HG03457 (cell line): ENCODE measurements around the gene RAPGEF6.
"Not testable (repeated sequence)": the region's sequence is repeated elsewhere in the genome, so short reads cannot be mapped to it uniquely, and the experiment has no call there.

ENCODE experiments used
- ATAC-seq: cut with Tn5 transposase; IDR thresholded peaks from one replicate; pipeline ENCODE4 v1.9.1; 2021; ENCODE audit warnings: moderate number of reproducible peaks; ENCODE audit not compliant: unreplicated experiment

RAPGEF6 gene, protein sequence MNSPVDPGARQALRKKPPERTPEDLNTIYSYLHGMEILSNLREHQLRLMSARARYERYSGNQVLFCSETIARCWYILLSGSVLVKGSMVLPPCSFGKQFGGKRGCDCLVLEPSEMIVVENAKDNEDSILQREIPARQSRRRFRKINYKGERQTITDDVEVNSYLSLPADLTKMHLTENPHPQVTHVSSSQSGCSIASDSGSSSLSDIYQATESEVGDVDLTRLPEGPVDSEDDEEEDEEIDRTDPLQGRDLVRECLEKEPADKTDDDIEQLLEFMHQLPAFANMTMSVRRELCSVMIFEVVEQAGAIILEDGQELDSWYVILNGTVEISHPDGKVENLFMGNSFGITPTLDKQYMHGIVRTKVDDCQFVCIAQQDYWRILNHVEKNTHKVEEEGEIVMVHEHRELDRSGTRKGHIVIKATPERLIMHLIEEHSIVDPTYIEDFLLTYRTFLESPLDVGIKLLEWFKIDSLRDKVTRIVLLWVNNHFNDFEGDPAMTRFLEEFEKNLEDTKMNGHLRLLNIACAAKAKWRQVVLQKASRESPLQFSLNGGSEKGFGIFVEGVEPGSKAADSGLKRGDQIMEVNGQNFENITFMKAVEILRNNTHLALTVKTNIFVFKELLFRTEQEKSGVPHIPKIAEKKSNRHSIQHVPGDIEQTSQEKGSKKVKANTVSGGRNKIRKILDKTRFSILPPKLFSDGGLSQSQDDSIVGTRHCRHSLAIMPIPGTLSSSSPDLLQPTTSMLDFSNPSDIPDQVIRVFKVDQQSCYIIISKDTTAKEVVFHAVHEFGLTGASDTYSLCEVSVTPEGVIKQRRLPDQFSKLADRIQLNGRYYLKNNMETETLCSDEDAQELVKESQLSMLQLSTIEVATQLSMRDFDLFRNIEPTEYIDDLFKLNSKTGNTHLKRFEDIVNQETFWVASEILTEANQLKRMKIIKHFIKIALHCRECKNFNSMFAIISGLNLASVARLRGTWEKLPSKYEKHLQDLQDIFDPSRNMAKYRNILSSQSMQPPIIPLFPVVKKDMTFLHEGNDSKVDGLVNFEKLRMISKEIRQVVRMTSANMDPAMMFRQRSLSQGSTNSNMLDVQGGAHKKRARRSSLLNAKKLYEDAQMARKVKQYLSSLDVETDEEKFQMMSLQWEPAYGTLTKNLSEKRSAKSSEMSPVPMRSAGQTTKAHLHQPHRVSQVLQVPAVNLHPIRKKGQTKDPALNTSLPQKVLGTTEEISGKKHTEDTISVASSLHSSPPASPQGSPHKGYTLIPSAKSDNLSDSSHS (N-terminal part only)

DNA sequence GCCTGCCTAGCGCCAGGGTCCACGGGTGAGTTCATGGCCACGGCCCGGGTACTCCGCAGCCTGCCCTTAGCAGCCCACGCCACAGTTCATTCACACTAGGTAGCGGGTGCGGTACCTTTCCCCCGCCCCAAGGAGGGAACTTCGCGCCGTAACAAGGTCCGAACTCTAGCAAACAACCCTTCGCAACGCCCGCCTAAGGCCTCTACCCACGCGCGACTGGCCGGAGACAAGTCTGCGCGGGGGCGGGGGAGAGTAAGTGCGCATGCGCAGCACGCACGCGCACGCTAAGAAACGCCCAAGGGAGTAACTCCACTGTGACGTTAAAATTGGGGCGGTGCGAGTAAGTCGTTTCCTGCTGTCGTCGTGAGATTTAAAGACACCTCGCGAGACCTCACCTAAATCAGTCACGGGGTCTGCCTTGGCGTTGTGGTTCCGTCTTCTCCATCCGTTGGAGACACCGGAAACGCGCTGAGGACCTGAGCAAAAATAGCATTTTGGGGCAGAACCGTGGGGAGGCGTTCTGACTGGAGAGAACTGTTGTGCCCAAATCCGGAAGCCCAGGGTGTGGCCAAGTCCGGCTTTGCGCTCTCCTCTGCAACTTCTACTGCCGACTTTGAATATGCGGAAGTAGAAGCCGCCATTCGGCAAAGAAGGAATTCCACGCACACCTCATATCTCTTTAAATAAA is at the start of gene RAPGEF6:
RAPGEF6 (minus strand) TSS at position 234 of the 688 bp plus-strand sequence; CDS start at position 35, 199 bp downstream.
- ATAC-seq, result peak; percentile 90

DNA sequence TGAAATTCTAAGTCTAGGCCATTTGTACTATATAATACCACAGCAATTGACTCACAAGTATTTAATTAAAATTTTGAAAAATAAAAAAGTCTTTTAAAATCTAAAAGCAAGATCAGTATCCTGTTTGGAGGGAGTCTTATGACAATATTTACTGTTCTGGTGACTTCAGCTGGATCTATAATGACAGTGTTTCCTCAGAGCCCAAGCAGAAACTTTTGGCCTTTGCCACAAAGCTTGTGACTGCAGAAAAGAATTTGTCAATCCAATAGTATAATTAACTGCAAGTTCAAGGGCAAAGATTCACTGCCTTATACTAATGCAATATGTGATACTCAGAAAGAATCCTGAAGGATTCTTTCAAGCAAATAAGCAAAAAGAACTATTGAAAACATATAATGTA is 49.6 kb upstream of the RAPGEF6 start:
- ATAC-seq, result no peak

DNA sequence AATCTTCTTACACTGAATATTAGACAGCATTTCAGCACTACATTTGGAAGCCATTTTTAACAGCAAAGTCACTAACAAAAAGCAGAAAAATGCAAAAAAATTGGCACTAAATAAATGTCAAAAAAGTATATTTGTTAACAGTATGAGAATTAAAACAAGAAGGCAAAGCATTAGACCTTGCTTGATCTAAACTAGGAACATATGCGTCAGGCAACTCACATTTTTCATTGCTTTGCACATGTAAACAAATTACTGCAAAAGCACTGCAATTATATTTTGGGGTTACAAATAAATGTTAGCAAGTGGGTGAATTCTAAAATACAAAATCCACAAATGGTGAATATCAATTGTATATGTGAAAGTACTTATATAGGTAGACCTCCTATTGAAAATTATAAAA is 49.0 kb upstream of the RAPGEF6 start:
- no peak for ATAC-seq

DNA sequence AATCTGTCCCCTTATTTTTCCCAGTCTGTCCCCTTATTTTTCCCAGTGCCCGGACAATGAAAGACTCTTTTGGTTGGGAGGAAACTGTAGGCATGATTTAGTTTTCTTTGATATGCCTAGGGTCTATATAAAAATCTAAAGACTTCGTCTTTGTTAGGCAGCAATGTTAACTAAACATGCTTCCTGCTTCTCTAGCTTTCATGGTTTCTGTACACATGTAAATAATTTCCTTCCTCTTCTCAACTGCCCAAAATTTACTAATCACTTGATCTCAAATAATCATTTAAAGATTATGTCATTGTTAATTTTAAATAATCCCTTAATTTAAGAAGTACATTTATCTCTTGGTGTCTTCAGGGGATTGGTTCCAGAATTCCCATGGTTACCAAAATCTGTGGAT is 47.8 kb upstream of the RAPGEF6 start:
- no peak for ATAC-seq

DNA sequence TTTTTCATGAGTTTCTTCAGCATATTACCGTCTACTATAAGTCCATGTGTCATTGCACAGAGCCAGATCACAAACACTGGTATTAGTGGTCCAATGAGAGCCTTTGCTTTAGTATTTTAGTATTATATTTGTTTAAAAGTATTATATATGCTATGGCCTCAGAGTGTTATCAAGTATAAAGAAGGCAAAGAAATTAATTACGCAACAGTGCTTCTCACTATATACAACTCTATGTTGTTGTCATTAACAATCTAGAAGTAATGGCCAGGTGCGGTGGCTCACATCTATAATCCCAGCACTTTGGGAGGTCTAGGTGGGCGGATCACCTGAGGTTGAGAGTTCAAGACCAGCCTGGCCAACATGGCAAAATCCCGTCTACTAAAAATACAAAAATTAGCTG is 47.1 kb upstream of the RAPGEF6 start:
- ATAC-seq, result no peak

DNA sequence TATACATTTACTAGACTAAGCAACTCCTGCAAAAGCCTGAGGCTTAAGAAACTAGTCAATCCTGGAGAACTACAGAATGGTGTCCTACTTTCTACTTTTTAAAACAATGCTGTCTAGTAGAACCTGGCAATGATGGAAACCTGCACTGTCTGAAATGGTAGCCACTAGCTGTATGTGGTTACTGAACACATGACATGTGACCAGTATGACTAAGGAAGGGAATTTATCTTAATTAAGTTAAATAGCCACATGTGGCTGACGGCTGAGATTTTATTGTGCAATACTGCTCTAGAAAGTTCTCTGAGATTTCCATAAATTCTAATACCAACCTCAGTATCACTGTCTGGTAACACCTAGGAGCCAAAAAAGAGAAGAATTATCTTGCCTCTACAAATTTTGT is 44.9 kb upstream of the RAPGEF6 start:
- no peak for ATAC-seq

DNA sequence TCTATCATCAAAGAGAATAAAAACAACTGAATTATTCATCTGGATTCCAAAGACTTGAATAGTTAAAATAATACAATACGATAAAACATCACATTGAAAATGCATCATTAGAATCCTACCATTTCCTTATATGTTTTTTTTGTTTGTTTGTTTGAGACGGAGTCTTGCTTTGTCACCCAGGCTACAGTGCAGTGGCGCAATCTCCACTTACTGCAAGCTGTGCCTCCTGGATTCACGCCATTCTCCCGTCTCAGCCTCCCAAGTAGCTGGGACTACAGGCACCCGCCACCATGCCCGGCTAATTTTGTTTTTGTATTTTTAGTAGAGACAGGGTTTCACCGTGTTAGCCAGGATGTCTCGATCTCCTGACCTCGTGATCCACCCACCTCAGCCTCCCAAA is 43.2 kb upstream of the RAPGEF6 start:
- not testable (repeated sequence) for ATAC-seq

DNA sequence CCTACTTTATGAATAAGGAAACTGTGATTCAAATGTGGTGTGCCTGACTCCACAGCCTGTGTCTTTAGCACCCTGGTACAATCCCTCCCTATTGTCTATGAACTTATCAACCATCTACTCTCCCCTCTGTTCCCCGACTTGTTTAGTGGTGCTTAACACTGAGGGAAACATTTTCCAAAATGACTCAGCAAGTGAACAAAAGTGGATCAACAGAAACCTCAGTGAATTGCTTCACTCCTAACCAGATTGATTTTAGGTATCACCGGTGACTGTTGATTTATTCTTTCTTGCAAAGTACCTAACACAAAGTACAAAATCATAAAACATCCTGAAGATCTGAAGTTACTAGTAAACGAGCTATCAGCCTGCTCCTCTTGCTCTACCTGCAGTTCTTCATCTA is 42.1 kb upstream of the RAPGEF6 start:
- no peak for ATAC-seq

DNA sequence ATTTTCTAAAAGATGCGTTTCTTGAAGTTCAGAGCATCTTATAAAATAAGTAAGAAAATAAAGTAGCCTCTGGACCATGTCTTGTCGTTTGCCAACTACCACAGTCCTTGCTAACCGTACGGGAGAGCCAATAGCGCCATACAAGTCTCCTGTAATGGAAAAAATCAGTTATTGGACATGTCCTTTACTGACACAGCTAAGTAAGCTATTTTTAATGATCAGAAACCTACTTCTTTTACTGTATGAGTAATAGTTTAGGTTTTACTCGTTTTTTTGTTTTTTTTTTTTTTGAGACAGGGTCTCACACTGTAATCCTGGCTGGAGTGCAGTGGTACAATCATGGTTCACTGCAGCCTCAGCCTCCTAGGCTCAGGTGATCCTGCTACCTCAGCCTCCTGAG is 37.7 kb upstream of the RAPGEF6 start:
- peak; percentile 11 for ATAC-seq

DNA sequence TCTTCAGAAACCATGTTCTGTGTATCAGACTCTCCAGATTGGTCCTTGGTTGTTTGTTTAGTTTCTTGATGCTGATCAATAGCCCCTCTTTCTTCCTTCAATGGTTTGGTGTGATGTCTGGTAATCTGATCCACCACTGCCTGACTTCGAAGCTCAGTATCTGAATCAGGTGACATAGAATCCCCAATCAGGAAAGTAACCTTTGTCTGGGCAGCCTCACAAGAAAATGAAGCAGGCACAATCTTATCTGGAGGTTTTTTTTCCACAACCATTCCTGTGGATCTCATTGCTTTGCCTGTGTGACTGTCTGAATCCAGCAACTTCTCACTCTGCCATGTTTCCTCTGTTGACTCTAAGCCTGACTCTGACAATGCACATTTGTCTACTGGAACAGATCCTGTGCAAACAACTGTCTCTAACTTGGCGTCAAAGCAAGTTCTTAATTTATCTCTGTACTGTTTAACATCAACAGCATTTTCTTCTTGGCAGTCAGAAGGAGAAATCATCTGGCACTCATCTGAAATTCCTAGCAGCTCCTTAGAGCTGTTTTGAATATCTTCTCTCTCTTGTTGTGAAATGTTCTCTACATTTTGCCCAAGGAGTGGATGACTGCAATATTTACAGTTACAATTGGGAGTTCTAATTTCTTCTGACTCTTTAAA is 37.1 kb upstream of the RAPGEF6 start:
- no peak for ATAC-seq

DNA sequence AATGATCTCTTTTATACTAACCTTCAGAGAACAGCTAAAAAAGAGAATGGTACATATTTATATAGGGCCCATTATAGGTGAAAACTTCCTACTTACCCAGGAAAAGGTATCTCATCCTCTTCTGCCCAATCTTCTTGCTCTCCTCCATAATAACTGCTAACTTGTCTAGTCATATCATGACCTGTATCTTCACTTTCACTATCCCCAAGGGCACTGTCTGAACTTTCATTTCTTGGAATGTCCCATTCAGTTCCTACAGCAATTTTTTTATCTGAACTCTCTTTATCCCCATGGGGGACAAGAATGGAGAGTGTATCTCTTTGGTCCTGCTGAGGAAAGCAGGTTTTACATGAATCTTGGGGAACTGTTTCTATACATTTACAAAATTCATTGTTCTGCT is 36.4 kb upstream of the RAPGEF6 start:
- no peak for ATAC-seq

DNA sequence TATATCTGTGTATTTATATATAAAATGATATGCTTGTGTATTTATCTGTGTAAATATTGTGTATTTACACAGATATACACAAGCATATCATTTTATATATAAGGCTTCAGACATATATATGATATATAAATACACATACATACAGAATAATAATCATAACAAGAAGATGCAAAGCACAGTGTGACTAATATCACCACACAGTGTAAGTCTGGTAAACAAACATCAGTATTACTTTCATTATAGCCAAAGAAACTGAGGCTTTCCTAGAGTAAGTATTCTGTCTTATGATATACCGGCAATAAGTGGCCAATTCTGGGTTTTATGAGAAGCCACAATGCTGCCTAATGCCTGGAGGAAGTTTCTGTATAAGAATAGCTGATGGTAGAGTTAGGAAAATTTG is 29.9 kb upstream of the RAPGEF6 start:
- no peak for ATAC-seq

DNA sequence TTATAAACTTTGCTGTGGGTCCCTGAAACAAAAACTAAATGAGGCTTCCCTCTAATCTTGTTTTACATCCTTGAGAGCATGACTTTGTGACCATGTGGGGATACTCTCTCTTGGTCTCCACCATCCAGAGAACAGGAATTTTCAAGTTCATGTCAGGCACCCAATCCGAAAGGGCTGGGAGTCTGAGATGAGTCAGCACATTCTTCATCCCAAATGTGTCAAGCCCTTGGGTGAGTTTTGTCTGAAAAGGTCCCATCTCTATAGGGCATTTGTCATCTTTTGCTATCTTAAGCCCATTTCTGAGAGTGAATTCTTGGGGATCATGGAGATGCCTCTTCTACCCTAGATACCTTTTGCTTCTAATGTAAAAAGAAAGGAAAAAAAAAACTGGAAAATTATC is 26.9 kb upstream of the RAPGEF6 start:
- no peak for ATAC-seq

DNA sequence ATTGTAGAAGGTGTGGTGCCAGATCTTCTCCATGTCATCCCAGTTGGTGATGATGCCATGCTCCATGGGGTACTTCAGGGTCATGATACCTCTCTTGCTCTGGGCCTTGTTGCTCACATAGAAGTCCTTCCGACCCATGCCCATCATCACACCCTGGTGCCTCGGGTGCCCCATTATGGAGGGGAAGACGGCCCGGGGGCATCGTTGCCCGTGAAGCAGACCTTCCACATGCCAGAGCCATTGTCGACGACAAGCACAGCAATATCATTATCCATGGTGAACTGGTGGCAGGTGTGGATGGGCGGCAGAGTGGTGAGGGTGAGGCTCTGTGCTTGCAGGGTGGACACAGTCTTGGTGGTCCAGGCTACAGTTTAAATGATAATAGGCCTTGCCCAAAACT is 24.8 kb upstream of the RAPGEF6 start:
- ATAC-seq, result no peak

DNA sequence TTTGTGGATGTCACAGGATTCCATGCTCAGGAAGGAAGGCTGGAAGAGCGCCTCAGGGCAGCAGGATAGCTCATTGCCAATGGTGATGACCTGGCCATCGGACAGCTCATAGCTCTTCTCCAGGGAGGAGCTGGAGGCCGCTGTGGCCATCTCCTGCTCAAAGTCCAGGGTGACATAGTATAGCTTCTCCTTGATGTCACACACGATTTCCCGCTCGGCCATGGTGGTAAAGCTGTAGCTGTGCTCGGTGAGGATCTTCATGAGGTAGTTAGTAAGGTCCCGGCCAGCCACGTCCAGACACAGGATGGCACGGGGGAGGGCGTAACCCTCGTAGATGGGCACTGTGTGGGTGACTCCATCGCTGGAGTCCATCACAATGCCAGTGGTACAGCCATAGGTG is 24.3 kb upstream of the RAPGEF6 start:
- no peak for ATAC-seq

DNA sequence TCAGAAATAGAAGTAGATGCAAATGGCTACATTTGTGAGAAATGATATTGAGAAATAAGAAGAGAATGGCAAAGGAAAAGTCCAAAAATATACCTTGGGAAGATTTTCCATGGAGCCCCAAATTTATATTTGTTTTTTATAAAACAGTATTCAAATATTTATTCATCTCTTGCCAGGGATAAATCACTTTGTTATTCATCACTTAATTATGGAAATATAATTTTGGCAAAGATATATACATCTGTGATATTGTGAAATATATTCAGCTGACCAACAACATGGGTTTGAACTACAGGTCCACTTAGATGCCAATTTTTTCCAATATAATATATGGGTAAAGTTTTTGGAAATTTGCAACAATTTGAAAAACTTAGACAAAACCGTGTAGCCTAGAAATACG is 19.7 kb upstream of the RAPGEF6 start:
- ATAC-seq, result no peak

DNA sequence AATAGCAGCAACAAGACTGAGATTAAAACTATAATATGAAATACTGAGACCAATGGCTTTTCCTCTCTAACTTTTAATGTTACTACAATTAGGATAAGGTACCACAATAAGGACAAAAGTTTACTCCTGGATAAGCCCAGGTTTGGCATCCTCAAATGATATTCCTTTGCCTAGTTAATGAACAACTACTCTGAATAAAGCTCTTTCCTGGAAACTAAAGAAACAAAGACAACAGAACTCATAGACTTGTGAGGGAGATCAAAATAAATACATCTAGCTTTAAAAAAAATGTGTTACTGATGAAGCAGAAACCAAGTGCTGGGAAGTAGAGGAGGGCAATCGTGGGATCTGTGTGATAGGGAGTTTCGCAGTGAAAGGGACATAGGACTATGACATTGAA is 19.3 kb upstream of the RAPGEF6 start:
- no peak for ATAC-seq

DNA sequence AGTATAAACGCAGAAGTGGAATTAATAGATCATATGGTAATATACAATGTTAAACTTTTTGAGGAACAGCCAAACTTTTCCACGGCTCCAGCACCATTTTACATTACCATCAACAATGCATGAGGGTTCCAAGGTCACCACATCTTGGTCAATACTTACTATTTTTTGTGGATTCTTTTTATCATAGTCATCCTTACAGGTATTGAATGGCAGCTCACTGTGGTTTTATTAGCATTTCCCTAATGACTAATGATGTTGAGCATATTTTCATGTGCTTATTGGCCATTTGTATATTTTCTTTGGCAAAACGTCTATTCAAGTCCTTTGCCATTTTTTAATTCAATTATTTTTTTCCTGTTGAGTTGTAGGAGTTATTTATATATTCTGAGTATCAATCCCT is 14.1 kb upstream of the RAPGEF6 start:
- ATAC-seq, result no peak

DNA sequence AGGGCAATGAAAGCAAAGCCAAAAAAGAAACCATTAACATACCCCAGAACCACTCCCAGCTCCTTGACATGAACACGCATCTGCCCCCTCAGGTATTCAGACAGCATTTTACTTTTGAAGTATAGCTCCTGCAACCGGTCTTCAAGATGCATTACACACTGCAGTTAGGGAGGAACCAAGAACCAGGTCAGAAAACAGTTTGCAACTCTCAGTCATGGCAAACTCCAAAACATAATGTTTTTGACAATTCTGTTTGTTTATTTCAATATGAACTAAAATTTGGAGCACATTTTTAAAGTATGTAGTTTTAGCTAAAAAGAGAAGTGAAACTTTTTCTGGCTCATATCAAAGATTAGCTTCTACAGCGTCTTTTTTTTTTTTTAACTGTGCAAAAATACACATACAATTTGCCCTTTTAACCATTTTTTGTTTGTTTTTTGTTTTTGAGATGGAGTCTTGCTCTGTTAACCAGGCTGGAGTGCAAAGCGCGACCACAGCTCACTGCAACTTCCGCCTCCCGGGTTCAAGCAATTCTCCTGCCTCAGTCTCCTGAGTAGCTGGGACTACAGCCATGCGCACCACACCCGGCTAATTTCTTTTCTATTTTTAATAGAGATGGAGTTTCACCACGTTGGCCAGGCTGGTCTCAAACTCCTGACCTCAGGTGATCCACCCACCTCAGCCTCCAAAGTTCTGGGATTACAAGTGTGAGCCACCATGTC is 12.2 kb upstream of the RAPGEF6 start:
- ATAC-seq, result peak; percentile 73

DNA sequence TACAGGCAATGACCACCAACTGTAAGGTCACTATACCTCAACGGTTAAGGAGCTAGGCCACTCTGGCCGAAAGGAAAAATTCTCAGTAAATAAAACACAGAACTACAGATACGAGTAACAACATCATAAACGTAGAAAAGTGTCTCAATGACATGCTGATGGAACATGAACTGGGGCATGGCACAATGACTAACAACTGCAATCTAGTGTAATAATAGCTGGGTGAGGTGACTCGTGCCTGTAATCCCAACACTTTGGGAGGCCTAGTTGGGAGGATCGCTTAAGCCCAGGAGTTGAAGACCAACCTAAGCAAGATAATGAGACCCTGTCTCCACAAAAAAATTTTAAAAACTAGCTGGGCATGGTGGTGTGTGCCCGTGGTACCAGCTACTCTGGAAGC is 9.8 kb upstream of the RAPGEF6 start:
- ATAC-seq, result no peak
